Measurements from ENCODE around the gene LRRC7. TPM values are rescaled to one million over a fixed set of nuclear protein-coding genes. Genes with fewer than 3 reads are reported as not detected.

The LRRC7 gene
- total and polyA plus RNA-seq, 11 donors, result 0.25 to 4.1 (median 0.49) TPM; not detected in 1

DNA sequence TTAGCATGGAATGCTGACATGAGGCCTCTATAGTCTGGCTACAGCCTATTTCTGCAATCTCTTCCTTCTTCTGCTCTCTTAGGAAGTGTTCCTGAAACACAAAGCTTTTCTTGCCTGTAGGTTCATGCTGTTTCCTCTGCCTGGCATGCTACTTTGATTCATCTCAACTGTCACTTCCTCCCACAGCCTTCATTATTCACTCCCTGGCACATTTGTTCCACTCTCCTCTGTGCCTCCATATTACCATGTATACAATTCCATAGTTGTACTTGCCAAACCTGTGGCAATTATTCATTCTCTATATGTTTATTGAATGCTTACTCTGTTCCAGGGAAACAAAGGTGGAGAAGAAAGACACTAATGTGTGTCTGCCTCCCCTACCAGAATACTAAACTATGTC lies 210.2 kb downstream of the LRRC7 start:
- Histone ChIP-seq H3K36me3 (no peaks in the 10 kb centered on the region), H3K4me3 (no peak overlapping the region), H3K27ac (no peak overlapping the region), H3K9me3 (no peaks in the 10 kb centered on the region), H3K27me3 (peaks cover 0 to 8% (median 0%) of the 10 kb centered on the region in 9 donors), H3K4me1 (no peaks in the 10 kb centered on the region)
- DNase-seq (no peak), ATAC-seq (no peak)
- intact Hi-C loops (cut with DNase I), result no loop called here
- TF ChIP-seq POLR2A (IDR thresholded peaks at IDR 0.05), result no peak
- TF ChIP-seq, protein P1, sequence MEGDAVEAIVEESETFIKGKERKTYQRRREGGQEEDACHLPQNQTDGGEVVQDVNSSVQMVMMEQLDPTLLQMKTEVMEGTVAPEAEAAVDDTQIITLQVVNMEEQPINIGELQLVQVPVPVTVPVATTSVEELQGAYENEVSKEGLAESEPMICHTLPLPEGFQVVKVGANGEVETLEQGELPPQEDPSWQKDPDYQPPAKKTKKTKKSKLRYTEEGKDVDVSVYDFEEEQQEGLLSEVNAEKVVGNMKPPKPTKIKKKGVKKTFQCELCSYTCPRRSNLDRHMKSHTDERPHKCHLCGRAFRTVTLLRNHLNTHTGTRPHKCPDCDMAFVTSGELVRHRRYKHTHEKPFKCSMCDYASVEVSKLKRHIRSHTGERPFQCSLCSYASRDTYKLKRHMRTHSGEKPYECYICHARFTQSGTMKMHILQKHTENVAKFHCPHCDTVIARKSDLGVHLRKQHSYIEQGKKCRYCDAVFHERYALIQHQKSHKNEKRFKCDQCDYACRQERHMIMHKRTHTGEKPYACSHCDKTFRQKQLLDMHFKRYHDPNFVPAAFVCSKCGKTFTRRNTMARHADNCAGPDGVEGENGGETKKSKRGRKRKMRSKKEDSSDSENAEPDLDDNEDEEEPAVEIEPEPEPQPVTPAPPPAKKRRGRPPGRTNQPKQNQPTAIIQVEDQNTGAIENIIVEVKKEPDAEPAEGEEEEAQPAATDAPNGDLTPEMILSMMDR (IDR thresholded peaks at IDR 0.05), result no peak

DNA sequence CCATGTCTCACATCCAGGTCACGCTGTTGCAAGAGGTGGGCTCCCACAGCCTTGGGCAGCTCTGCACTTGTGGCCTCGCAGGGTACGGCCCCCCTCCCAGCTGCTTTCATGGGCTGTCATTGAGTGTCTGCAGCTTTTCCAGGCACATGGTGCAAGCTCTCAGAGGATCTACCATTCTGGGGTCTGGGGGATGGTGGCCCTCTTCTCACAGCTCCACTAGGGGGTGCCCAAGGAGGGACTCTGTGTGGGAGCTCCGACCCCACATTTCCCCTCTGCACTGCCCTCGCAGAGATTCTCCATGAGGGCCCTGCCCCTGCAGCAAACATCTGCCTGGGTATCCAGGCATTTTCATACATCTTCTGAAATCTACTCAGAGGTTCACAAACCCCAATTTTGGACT lies 219.4 kb downstream of the LRRC7 start:
- DNase-seq, result peak in 1 of 5 donors; percentile 40
- Histone ChIP-seq H3K36me3 (no peaks in the 10 kb centered on the region), H3K9me3 (no peaks in the 10 kb centered on the region), H3K27me3 (no peaks in the 10 kb centered on the region), H3K27ac (no peak overlapping the region), H3K4me1 (no peaks in the 10 kb centered on the region), H3K4me3 (no peak overlapping the region)
- WGBS, 4 donors, result 62 to 88% (median 76%) methylated on average over 5 of the region's 5 CpGs
- TF ChIP-seq, protein P1 (IDR thresholded peaks at IDR 0.05), result no peak
- no peak for TF ChIP-seq POLR2A (IDR thresholded peaks at IDR 0.05)
- ATAC-seq, result no peak
- intact Hi-C loops (cut with DNase I), result no loop called here

GRCh38 chr1:69791311-69791710 lies 223.6 kb downstream of the LRRC7 start:
- Histone ChIP-seq H3K9me3 (no peaks in the 10 kb centered on the region), H3K4me1 (no peaks in the 10 kb centered on the region), H3K27me3 (no peaks in the 10 kb centered on the region), H3K4me3 (no peak overlapping the region), H3K27ac (no peak overlapping the region), H3K36me3 (no peaks in the 10 kb centered on the region)
- TF ChIP-seq POLR2A (IDR thresholded peaks at IDR 0.05), result no peak
- TF ChIP-seq, protein P1 (IDR thresholded peaks at IDR 0.05), result no peak
- ATAC-seq (no peak), DNase-seq (no peak)
- 44 to 73% (median 61%) methylated on average over 1 of the region's 1 CpG for WGBS, 4 donors
- intact Hi-C loops (cut with DNase I), result no loop called here

GRCh38 chr1:69794831-69795230 lies 227.1 kb downstream of the LRRC7 start:
- intact Hi-C loops (cut with DNase I), result no loop called here
- H3K9me3 ChIP-seq, result no peaks in the 10 kb centered on the region
- no peaks in the 10 kb centered on the region for H3K36me3 ChIP-seq
- no peak for TF ChIP-seq POLR2A (IDR thresholded peaks at IDR 0.05)
- TF ChIP-seq, protein P1 (IDR thresholded peaks at IDR 0.05), result no peak
- DNase-seq (no peak), ATAC-seq (no peak)
- H3K27me3 ChIP-seq, result no peaks in the 10 kb centered on the region
- H3K4me3 ChIP-seq, result no peak overlapping the region
- 84 to 87% (median 85%) methylated on average over 7 of the region's 7 CpGs for WGBS, 4 donors
- no peak overlapping the region for H3K27ac ChIP-seq
- H3K4me1 ChIP-seq, result no peaks in the 10 kb centered on the region
